UCSD-AML1 (cell line): ENCODE measurements around the gene STARD10.
"Not testable (repeated sequence)": the region's sequence is repeated elsewhere in the genome, so short reads cannot be mapped to it uniquely, and the experiment has no call there.

Experiments
- DNase-seq: peaks from one replicate; lab custom pipeline; 2025; ENCODE audit not compliant: unreplicated experiment; lab: John Stamatoyannopoulos, UW

Gene STARD10, protein sequence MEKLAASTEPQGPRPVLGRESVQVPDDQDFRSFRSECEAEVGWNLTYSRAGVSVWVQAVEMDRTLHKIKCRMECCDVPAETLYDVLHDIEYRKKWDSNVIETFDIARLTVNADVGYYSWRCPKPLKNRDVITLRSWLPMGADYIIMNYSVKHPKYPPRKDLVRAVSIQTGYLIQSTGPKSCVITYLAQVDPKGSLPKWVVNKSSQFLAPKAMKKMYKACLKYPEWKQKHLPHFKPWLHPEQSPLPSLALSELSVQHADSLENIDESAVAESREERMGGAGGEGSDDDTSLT

DNA sequence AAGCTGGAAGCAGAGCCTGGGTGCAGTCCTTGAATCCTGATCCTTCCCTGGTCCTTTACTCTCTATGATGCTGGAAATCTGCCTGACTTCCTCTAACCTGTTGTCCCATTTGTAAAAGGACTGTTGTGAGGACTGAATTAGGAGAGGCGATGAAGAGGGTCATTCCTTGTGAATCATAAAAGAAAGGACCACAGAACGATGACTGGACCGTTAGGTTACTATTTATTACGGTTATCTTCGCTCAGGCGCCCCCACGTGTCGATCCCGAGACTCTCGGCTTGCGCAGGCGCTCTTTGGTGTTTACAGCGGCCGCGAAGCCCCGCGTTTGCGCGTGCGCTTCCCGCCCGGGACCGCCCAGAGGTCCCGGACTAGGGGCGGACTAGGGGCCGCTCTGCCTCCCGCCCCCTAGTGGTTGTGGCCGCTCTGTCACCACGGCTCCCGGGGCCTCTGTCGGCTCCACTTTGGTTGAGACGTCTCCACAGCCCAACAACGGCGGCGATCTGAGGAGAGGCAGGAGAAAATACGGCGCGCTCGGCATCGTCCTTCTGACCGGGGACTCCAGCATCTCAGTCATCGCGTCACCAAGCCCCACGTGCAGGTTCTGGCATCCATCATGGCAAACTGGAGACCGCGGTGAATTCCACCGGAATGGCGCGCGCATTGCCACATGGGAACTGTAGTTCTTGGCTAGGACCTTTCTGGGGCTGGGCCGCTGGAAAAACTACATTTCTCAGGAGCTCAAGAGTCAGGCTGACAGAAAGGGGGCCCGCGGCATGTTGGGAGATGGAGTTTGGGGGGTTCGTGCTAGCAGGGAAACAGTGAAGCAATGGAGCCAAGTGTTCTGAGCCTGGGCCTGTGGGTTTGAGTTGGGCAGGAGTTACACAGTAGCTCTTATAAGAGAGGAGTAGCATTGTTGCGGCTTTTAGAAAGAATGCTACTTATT, at the start of gene STARD10:
Gene STARD10, minus strand, starts transcription at position 623 of the 943 bp plus-strand sequence. CDS start 12,866 bp downstream, outside the sequence.
- DNase-seq = peak; percentile 97

DNA sequence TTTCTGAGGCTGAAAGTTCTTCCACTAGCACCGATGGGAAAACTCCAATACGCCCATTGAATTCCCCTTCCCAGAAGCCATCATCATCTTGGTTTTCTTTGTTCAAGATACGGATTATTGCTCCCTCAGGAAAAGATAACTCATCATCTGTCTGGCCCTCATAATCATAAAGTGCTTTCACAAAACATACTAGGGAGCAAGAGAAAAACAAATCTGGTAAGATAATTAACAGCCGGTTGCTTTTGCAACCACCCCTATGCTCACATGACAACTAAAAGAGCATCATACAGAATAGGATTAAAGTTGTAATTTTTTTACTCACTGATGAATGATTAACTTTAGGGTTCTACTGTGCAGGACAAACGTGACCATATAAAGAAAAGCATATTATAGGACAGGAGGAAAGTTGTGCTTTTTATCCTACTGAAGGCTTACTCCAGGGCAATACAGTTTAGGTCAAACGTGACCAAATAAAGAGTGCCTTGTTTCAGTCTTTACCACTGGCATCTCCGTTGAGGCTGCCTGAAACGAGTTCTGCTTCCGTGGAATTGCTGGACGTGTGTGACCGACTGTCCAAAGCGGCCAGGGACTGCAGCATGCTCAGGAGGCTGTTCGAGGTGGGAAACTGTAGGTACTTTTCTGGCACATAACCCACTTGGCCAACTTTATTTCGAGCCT, 48.9 kb upstream of the STARD10 start:
- no peak for DNase-seq

- no peak for DNase-seq
Measured at GRCh38 chr11:72842126-72842525, 48.3 kb upstream of the STARD10 start.

- DNase-seq = no peak
Measured at GRCh38 chr11:72841397-72841796, 47.5 kb upstream of the STARD10 start.

- DNase-seq = no peak
Measured at GRCh38 chr11:72840780-72841179, 46.9 kb upstream of the STARD10 start.

DNA sequence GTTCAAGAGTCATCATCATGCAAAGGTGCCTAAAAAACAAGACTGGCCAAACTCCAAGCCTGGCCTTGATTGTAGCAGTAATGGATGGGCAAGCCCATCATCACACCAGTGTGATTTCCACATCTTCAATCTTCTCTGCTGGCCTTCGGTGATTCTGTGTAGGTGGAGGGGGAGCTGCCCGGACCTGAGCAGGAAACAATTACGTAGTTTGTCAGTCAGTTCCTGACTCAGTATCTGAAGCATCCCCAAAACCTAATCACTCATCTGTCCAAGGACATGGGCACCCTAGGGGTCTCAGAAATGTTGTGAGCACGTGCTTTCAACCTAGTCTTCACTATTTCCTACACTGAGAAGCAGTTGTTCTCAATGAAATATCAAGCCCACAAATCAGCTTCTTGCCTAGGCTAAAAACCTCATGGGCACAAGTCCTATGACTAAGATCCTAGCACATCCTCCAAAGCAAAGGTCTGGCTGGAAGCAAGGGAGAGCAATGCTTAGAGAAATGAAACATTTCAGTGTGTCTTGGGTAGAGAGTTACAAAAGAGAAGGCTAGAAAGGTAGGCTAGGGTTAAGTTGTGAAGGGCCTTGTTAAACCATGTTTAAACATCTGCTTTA, 45.0 kb upstream of the STARD10 start:
- DNase-seq = no peak

GRCh38 chr11:72836111-72836510, 42.3 kb upstream of the STARD10 start:
- no peak for DNase-seq

- no peak for DNase-seq
Measured at GRCh38 chr11:72834905-72835304, 41.1 kb upstream of the STARD10 start.

- DNase-seq = no peak
Measured at GRCh38 chr11:72833811-72834493, 40.1 kb upstream of the STARD10 start.

DNA sequence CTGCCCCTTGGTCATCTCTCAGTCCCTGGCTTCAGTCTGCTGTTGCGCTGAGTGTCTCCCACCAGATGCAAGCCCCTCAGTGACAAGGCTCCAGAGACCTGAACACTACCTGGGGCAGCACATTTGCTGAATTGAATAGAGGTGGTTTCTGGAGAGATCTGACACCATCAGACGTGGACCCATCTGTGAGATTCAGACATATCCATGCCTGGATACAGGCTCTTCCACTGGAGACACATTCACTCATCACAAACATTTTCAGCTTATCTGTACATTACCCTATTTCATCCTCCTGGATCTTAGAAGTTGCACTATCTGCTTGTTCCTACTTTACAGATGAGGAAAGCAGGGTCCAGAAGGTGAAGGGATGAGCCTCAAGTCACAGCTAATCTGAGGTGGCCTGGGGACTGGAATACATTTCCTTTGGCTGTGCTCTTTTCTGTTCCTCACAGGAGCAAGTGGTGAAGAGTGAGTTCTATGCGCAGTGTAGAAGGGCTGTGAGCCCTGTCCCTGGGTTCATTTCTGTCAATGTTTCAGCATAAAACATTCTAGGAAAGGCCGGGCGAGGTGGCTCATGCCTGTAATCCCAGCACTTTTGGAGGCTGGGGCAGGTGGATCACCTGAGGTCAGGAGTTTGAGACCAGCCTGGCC, 39.4 kb upstream of the STARD10 start:
- DNase-seq = no peak

GRCh38 chr11:72832301-72833082, 38.6 kb upstream of the STARD10 start:
- DNase-seq = no peak

DNA sequence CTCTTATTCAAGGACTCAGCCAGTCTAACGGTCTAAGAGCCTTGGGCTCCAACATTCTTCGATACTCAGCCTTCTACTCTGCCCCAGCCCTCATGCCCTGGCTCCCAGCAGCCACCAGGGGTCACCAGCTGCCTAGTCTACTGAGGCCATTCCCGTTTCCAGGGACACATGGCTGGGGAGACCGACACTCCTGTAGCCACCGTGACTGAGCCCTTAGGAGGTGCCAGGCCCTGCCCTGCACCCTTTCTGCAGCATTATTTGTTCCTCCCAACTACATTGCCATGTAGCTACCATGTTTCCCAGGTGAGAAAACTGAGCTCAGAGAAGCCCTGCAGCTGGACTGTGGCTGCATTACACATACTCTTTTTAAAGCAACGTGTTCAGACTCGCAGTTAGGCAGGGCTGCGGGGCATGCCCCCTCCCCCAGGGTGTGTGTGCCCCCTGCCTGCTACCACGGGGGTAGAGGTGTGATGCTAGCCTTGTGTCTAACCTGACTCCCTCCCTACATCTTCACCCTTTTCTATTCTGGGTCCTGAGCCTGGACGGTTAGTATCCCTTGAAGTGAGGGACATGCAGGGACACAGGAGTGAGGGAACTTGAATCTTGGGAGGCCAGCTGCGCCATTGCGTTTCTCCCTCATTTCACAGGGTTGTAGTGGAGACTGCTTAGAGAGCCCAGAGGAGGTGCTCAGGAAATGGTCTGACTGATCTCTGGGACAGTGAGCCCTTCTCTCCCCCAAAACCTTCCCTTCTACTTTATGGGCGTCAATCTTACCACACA, 37.9 kb upstream of the STARD10 start:
- DNase-seq = peak; percentile 74

- DNase-seq = no peak
Measured at GRCh38 chr11:72829884-72830533, 36.2 kb upstream of the STARD10 start.

DNA sequence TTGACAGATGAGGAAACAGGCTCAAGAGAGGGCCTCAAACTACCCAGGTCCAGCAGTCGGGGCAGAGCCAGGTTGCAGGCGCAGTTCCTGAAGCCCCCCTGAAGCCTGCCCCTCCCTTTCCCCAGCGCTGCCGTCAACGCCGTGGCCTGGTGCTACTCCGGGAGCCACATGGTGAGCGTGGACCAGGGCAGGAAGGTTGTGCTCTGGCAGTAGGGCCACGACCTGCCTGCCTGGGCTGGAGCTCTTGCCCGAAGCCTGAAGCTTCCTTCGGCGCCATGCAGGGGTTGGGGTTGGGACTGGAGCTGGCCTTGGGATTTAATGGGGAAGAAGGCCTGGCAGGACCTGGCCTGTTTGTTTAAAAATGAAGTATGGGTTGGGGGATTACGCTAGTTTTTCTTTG, 35.3 kb upstream of the STARD10 start:
- no peak for DNase-seq

- no peak for DNase-seq
Measured at GRCh38 chr11:72828692-72829101, 34.9 kb upstream of the STARD10 start.

DNA sequence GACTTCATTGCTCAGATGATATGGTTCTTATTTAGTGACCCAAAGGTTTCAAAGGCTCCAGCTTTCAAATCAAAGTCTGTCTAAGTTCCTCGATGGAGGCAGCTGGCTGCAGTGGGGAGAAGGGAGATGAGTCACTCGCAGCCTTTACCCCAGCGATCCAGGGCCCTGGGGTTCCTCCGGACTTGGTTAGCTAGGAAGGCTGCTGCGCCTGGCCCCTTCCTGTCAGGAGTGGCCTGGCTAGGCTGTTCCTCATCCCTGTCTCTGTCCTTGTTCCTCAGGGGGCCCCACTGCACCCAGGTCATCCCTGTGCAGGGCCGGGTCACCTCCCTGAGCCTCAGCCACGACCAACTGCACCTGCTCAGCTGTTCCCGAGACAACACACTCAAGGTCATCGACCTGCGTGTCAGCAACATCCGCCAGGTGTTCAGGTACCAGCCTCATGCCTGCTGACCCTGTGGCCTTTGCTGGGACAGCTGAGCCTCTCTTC, 34.3 kb upstream of the STARD10 start:
- no peak for DNase-seq

- DNase-seq = not testable (repeated sequence)
Measured at GRCh38 chr11:72827656-72828055, 33.8 kb upstream of the STARD10 start.
